Prostate gland (tissue), 2 donors: ENCODE measurements around the gene LARP4B.

Experiments used
- POLR2A ChIP-seq: fragments of 450-650 bp; IDR thresholded peaks from one replicate; pipeline ENCODE4 v1.6.1; 2016; ENCODE audit warnings: antibody characterized with exemption, mild to moderate bottlenecking
- TF ChIP-seq, protein P1 (sequence below), 4 experiments: fragments of 200-600 bp in 2 of 4; fragments of 450-650 bp in 2 of 4; sonication (generic) in 2 of 4; IDR thresholded peaks; 1 replicate in 3 of 4; 2 replicates in 1 of 4; pipeline ENCODE4 v1.5.1; 2016 to 2019; ENCODE audit warnings: antibody characterized with exemption in 4 of 4, mild to moderate bottlenecking in 2 of 4, moderate library complexity in 2 of 4

DNA sequence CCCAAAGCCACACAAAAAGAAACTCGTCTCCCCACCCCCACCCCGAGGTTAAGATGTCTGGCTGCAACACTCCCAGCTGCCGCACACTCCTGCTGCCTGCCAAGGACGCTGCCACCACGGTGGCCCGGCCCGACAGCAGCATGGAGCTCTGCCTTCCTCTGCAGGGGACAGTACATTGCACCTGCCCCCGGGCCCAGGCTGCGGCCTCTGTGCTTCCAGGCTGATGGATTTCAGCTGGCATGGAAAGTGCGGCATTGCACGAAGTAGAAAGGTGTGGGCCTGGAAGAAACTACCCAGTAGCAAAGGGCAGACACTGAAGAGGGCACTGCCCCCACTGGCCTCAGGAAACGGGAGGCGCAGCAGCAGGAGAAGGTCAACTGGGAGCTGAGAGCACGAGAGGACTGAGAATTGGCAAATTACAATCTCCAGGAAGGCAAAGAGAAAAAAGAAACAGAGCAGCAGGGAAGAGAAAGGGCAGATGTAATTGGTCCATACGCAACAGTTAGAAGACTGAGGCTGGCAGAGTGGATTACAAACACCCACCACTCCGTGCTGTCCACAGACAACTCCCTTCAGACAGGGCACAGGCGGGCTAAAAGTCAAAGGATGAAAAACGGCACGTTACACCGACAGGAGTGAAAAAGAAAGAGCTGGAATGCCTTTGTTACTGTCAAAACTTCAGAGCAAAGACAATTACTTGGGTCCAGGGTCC, 124.9 kb downstream of the LARP4B start:
- TF ChIP-seq, protein P1, sequence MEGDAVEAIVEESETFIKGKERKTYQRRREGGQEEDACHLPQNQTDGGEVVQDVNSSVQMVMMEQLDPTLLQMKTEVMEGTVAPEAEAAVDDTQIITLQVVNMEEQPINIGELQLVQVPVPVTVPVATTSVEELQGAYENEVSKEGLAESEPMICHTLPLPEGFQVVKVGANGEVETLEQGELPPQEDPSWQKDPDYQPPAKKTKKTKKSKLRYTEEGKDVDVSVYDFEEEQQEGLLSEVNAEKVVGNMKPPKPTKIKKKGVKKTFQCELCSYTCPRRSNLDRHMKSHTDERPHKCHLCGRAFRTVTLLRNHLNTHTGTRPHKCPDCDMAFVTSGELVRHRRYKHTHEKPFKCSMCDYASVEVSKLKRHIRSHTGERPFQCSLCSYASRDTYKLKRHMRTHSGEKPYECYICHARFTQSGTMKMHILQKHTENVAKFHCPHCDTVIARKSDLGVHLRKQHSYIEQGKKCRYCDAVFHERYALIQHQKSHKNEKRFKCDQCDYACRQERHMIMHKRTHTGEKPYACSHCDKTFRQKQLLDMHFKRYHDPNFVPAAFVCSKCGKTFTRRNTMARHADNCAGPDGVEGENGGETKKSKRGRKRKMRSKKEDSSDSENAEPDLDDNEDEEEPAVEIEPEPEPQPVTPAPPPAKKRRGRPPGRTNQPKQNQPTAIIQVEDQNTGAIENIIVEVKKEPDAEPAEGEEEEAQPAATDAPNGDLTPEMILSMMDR (IDR thresholded peaks at IDR 0.05): no peak
- no peak for TF ChIP-seq POLR2A
